ENCODE measurements around the gene ACCS. TPM values are rescaled to one million over a fixed set of nuclear protein-coding genes. Genes with fewer than 3 reads are reported as not detected.
A peak's percentile ranks its signal among the peaks of the same experiment; 100 is the strongest.

ACCS gene
- total RNA-seq, 1 experiment from 2014 or later: 18.5 TPM

GRCh38 chr11:44133335-44133946 is 67.4 kb downstream of the ACCS start:
- DNase-seq (ENCODE audit: low spot score): peak; percentile 59

Other genes starting within 250 kb of the ACCS start
- gene ALKBH3, start 185.4 kb upstream of the ACCS start, total RNA-seq (2014; rRNA removed; shearing (Covaris generic)): 34.9 and 36.1 TPM in 2 replicates
- not detected in 2 replicates for gene C11orf96, start 123.6 kb upstream of the ACCS start, total RNA-seq (2014; rRNA removed; shearing (Covaris generic))
- not detected in 2 replicates for gene ACCSL, start 18.3 kb upstream of the ACCS start, total RNA-seq (2014; rRNA removed; shearing (Covaris generic))
- 61.5 and 66.2 TPM in 2 replicates for gene EXT2, start 29.4 kb downstream of the ACCS start, total RNA-seq (2014; rRNA removed; shearing (Covaris generic))
- not detected in 2 replicates for gene ALX4, start 243.9 kb downstream of the ACCS start, total RNA-seq (2014; rRNA removed; shearing (Covaris generic))